Ovary (tissue), 3 donors: Measurements from ENCODE around the gene SASH3.

Experiments used
- CTCF ChIP-seq, 3 donors: fragments of 450-650 bp in 2 of 3; fragments of 200-600 bp in 1 of 3; IDR thresholded peaks; one replicate each; pipeline versions ENCODE4 v1.5.1 to v1.8.0; 2016 to 2022; ENCODE audit warnings: antibody characterized with exemption in 3 of 3, mild to moderate bottlenecking in 1 of 3
- EP300 ChIP-seq: sonication (generic); formaldehyde crosslinking; IDR thresholded peaks from one replicate; pipeline ENCODE4 v1.6.1; 2017; ENCODE audit warnings: antibody characterized with exemption
- POLR2A ChIP-seq: fragments of 450-650 bp; IDR thresholded peaks from one replicate; pipeline ENCODE4 v1.6.1; 2017; ENCODE audit warnings: antibody characterized with exemption, mild to moderate bottlenecking, moderate library complexity
- donor health status: DM: no; HTN: no; CAD: no.

GRCh38 chrX:129792586-129793291 is 13.0 kb downstream of the SASH3 start:
- TF ChIP-seq CTCF (IDR thresholded peaks at IDR 0.05) (no peak), POLR2A (no peak), EP300 (no peak)
